ENCODE results near the gene ACYP2.

DNA sequence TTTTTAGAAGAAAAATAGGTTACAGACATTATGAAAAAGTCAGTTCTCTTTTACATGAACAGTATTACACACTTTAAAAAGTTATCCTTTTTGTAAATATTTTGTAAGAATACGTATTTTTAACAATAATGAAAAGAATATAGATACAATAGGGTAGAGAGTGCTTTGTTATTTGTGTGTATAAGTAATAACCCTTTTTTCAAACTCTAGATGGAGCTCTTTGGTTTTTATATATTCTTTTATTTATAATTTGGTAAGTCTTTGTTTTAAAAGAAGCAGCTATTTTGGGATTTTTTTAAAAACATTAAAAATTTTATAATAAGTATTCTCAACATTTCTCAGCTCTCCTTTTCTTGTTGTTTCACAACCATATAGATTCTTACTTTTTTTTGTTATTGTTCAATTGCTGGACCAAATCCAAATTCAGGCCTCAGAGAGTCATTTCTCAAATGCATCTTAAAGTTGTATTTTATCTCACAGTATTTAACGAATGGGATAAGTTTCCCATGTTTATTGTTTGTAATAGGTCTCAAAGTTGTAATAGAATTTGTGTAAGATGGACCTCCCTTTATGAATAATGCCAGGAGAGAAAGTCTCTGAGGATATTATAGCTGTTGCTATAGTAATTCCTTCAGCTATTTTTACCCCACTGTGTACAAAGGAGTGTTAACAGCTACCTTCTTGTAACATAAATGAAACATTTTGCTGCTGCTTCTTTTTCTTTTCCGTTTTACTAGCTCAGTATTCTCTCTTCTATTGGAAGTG lies 46.4 kb downstream of the ACYP2 start:
- TF ChIP-seq, protein P1, sequence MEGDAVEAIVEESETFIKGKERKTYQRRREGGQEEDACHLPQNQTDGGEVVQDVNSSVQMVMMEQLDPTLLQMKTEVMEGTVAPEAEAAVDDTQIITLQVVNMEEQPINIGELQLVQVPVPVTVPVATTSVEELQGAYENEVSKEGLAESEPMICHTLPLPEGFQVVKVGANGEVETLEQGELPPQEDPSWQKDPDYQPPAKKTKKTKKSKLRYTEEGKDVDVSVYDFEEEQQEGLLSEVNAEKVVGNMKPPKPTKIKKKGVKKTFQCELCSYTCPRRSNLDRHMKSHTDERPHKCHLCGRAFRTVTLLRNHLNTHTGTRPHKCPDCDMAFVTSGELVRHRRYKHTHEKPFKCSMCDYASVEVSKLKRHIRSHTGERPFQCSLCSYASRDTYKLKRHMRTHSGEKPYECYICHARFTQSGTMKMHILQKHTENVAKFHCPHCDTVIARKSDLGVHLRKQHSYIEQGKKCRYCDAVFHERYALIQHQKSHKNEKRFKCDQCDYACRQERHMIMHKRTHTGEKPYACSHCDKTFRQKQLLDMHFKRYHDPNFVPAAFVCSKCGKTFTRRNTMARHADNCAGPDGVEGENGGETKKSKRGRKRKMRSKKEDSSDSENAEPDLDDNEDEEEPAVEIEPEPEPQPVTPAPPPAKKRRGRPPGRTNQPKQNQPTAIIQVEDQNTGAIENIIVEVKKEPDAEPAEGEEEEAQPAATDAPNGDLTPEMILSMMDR (IDR thresholded peaks at IDR 0.05), result no peak
- TF ChIP-seq EP300 (IDR thresholded peaks at IDR 0.05) (no peak), POLR2AphosphoS5 (IDR thresholded peaks at IDR 0.05) (no peak)
